Measurements from ENCODE around the gene PNMA8C. TPM values are rescaled to one million over a fixed set of nuclear protein-coding genes. Genes with fewer than 3 reads are reported as not detected.
"Not testable (repeated sequence)": the region's sequence is repeated elsewhere in the genome, so short reads cannot be mapped to it uniquely, and the experiment has no call there.

Gene PNMA8C
- polyA plus RNA-seq, 5 donors, result 0.21 to 1.3 (median 0.72) TPM

- DNase-seq, result no peak
Measured at GRCh38 chr19:46390121-46390858, 38.4 kb downstream of the PNMA8C start.

GRCh38 chr19:46388311-46389095 lies 40.2 kb downstream of the PNMA8C start:
- DNase-seq, result no peak

GRCh38 chr19:46387713-46388130 lies 41.0 kb downstream of the PNMA8C start:
- no peak for DNase-seq

GRCh38 chr19:46386996-46387712 lies 41.6 kb downstream of the PNMA8C start:
- DNase-seq, result no peak

- DNase-seq, result no peak
Measured at GRCh38 chr19:46386151-46386550, 42.6 kb downstream of the PNMA8C start.

- DNase-seq, result no peak
Measured at GRCh38 chr19:46385636-46386035, 43.1 kb downstream of the PNMA8C start.

- DNase-seq, result no peak
Measured at GRCh38 chr19:46384396-46384795, 44.3 kb downstream of the PNMA8C start.

GRCh38 chr19:46383846-46384245 lies 44.9 kb downstream of the PNMA8C start:
- DNase-seq, result no peak

- no peak for DNase-seq
Measured at GRCh38 chr19:46383171-46383815, 45.4 kb downstream of the PNMA8C start.

GRCh38 chr19:46381756-46382345 lies 46.9 kb downstream of the PNMA8C start:
- DNase-seq, result no peak

GRCh38 chr19:46381346-46381745 lies 47.4 kb downstream of the PNMA8C start:
- DNase-seq, result no peak

- no peak for DNase-seq
Measured at GRCh38 chr19:46380690-46381089, 48.0 kb downstream of the PNMA8C start.

- peak; percentile 53 to 54 for DNase-seq
Measured at GRCh38 chr19:46378268-46378667, 50.5 kb downstream of the PNMA8C start.

- DNase-seq, result no peak
Measured at GRCh38 chr19:46376241-46377153, 52.2 kb downstream of the PNMA8C start.

- not testable (repeated sequence) for DNase-seq
Measured at GRCh38 chr19:46375476-46376067, 53.2 kb downstream of the PNMA8C start.

Other genes with a start within 250 kb of the PNMA8C start
- not detected for gene IGFL1, start 199.2 kb downstream of the PNMA8C start, polyA plus RNA-seq (ENCODE audit: insufficient read depth in 1 of 5, insufficient read length in 5 of 5, low replicate concordance in 1 of 5)
- gene HIF3A, start 131.9 kb downstream of the PNMA8C start, polyA plus RNA-seq (ENCODE audit: insufficient read depth in 1 of 5, insufficient read length in 5 of 5, low replicate concordance in 1 of 5), result 100 to 1,000 TPM; 112 to 203 (median 194) TPM
- gene PPP5C, start 81.8 kb downstream of the PNMA8C start, polyA plus RNA-seq (ENCODE audit: insufficient read depth in 1 of 5, insufficient read length in 5 of 5, low replicate concordance in 1 of 5), result 100 to 1,000 TPM in 4 of 5 donors, 10 to 100 TPM in 1; 95.7 to 107 (median 104) TPM
- gene CCDC8, start 15.4 kb downstream of the PNMA8C start, polyA plus RNA-seq (ENCODE audit: insufficient read depth in 1 of 5, insufficient read length in 5 of 5, low replicate concordance in 1 of 5), result 10 to 100 TPM; 39.7 to 63.5 (median 45.7) TPM
- gene PNMA8A, start 42.6 kb upstream of the PNMA8C start, polyA plus RNA-seq (ENCODE audit: insufficient read depth in 1 of 5, insufficient read length in 5 of 5, low replicate concordance in 1 of 5), result 10 to 100 TPM; 11.6 to 15.8 (median 14.8) TPM
- 1 to 10 TPM; 2.8 to 5.7 (median 4.0) TPM for gene PNMA8B, start 66.9 kb upstream of the PNMA8C start, polyA plus RNA-seq (ENCODE audit: insufficient read depth in 1 of 5, insufficient read length in 5 of 5, low replicate concordance in 1 of 5)
- gene CALM3, start 172.4 kb upstream of the PNMA8C start, polyA plus RNA-seq (ENCODE audit: insufficient read depth in 1 of 5, insufficient read length in 5 of 5, low replicate concordance in 1 of 5), result 100 to 1,000 TPM; 341 to 478 (median 376) TPM
- 10 to 100 TPM in 4 of 5 donors, 1 to 10 TPM in 1; 7.6 to 13.6 (median 11.9) TPM for gene PTGIR, start 196.2 kb upstream of the PNMA8C start, polyA plus RNA-seq (ENCODE audit: insufficient read depth in 1 of 5, insufficient read length in 5 of 5, low replicate concordance in 1 of 5)
- gene GNG8, start 207.3 kb upstream of the PNMA8C start, polyA plus RNA-seq (ENCODE audit: insufficient read depth in 1 of 5, insufficient read length in 5 of 5, low replicate concordance in 1 of 5), result 10 to 100 TPM in 2 of 5 donors, 1 to 10 TPM in 3; 6.7 to 12.3 (median 7.0) TPM
- 10 to 100 TPM; 40.7 to 56.2 (median 45.9) TPM for gene DACT3, start 232.2 kb upstream of the PNMA8C start, polyA plus RNA-seq (ENCODE audit: insufficient read depth in 1 of 5, insufficient read length in 5 of 5, low replicate concordance in 1 of 5)